WI38 (cell line): ENCODE data around the gene KMT5C.

Experiments
- H3K4me3 ChIP-seq: 2 replicates; pipeline ENCODE4 v1.5.1; 2011; ENCODE audit warnings: low read depth, mild to moderate bottlenecking, control low read depth, low read length
- CTCF ChIP-seq: IDR thresholded peaks from 2 replicates; pipeline ENCODE4 v1.5.1; 2012; ENCODE audit warnings: low read depth, mild to moderate bottlenecking, control low read depth, low read length

The KMT5C gene

GRCh38 chr19:55386493-55386971 lies 46.9 kb downstream of the KMT5C start:
- no peak for TF ChIP-seq CTCF
- peak overlapping the region; percentile 97 for H3K4me3 ChIP-seq

GRCh38 chr19:55387736-55388497 lies 48.2 kb downstream of the KMT5C start:
- peak overlapping the region; percentile 97 for H3K4me3 ChIP-seq
- no peak for TF ChIP-seq CTCF

GRCh38 chr19:55389386-55390317 lies 50.0 kb downstream of the KMT5C start:
- no peak overlapping the region for H3K4me3 ChIP-seq
- no peak for TF ChIP-seq CTCF

GRCh38 chr19:55390461-55390880 lies 50.8 kb downstream of the KMT5C start:
- no peak overlapping the region for H3K4me3 ChIP-seq
- TF ChIP-seq CTCF, result no peak

GRCh38 chr19:55391191-55391670 lies 51.6 kb downstream of the KMT5C start:
- H3K4me3 ChIP-seq, result no peak overlapping the region
- no peak for TF ChIP-seq CTCF

- H3K4me3 ChIP-seq, result no peak overlapping the region
- TF ChIP-seq CTCF, result no peak
These were observed 52.3 kb downstream of the KMT5C start for GRCh38 chr19:55391702-55392615.
